COLO668 (cell line): ENCODE results near the gene ACVR1B.
A peak's percentile ranks its signal among the peaks of the same experiment; 100 is the strongest.

ENCODE experiments used
- DNase-seq: peaks from one replicate; lab custom pipeline; 2025; ENCODE audit not compliant: unreplicated experiment; lab: John Stamatoyannopoulos, UW

Gene ACVR1B

GRCh38 chr12:51951199-51951842 lies at the start of gene ACVR1B:
Gene ACVR1B, plus strand, starts transcription at chr12:51951699. Its CDS starts 45 bp downstream, at chr12:51951744.
- DNase-seq, result peak; percentile 92

- DNase-seq, result no peak
Observed at GRCh38 chr12:51901881-51902280, 49.6 kb upstream of the ACVR1B start.

- DNase-seq, result no peak
Observed at GRCh38 chr12:51904951-51905470, 46.5 kb upstream of the ACVR1B start.

GRCh38 chr12:51905471-51906429 lies 45.7 kb upstream of the ACVR1B start:
- no peak for DNase-seq

- no peak for DNase-seq
Observed at GRCh38 chr12:51906430-51907082, 44.9 kb upstream of the ACVR1B start.

GRCh38 chr12:51907083-51907855 lies 44.2 kb upstream of the ACVR1B start, which contains the start of gene ACVRL1:
Gene ACVRL1, plus strand, starts transcription at chr12:51907504. Its CDS starts 4,971 bp downstream, at chr12:51912475.
- DNase-seq, result no peak

GRCh38 chr12:51907856-51908425 lies 43.6 kb upstream of the ACVR1B start:
- DNase-seq, result no peak

GRCh38 chr12:51908876-51909592 lies 42.5 kb upstream of the ACVR1B start:
- no peak for DNase-seq

- no peak for DNase-seq
Observed at GRCh38 chr12:51910168-51910567, 41.3 kb upstream of the ACVR1B start.

GRCh38 chr12:51910691-51911090 lies 40.8 kb upstream of the ACVR1B start:
- DNase-seq, result no peak

GRCh38 chr12:51911307-51911706 lies 40.2 kb upstream of the ACVR1B start:
- no peak for DNase-seq

- DNase-seq, result no peak
Observed at GRCh38 chr12:51911788-51912711, 39.4 kb upstream of the ACVR1B start.

GRCh38 chr12:51913071-51914033 lies 38.1 kb upstream of the ACVR1B start:
- DNase-seq, result no peak

- DNase-seq, result no peak
Observed at GRCh38 chr12:51914034-51914923, 37.2 kb upstream of the ACVR1B start.

GRCh38 chr12:51915003-51915625 lies 36.4 kb upstream of the ACVR1B start:
- no peak for DNase-seq

- DNase-seq, result no peak
Observed at GRCh38 chr12:51915951-51916350, 35.5 kb upstream of the ACVR1B start.
